DMS 273 (cell line): Measurements from ENCODE around the gene AURKA.
"Not testable (repeated sequence)": the region's sequence is repeated elsewhere in the genome, so short reads cannot be mapped to it uniquely, and the experiment has no call there.

Source experiments
- DNase-seq: peaks from one replicate; lab custom pipeline; 2025; ENCODE audit not compliant: unreplicated experiment; lab: John Stamatoyannopoulos, UW

Gene AURKA

GRCh38 chr20:56391596-56392131 lies 351 bp downstream of the AURKA start:
- peak; percentile 53 for DNase-seq

- DNase-seq, result no peak
These were observed 978 bp downstream of the AURKA start for GRCh38 chr20:56391037-56391436.

- DNase-seq, result not testable (repeated sequence)
These were observed 1.6 kb downstream of the AURKA start for GRCh38 chr20:56390396-56390795.

- no peak for DNase-seq
These were observed 2.2 kb downstream of the AURKA start for GRCh38 chr20:56389807-56390206.

GRCh38 chr20:56388882-56389281 lies 3.1 kb downstream of the AURKA start:
- no peak for DNase-seq

- DNase-seq, result no peak
These were observed 5.8 kb downstream of the AURKA start for GRCh38 chr20:56386219-56386618.

- DNase-seq, result no peak
These were observed 6.9 kb downstream of the AURKA start for GRCh38 chr20:56385130-56385529.

- DNase-seq, result no peak
These were observed 8.7 kb downstream of the AURKA start for GRCh38 chr20:56383334-56383733.

GRCh38 chr20:56382696-56383095 lies 9.3 kb downstream of the AURKA start:
- no peak for DNase-seq

- DNase-seq, result no peak
These were observed 10.5 kb downstream of the AURKA start for GRCh38 chr20:56381501-56381900.

GRCh38 chr20:56380375-56380774 lies 11.6 kb downstream of the AURKA start:
- no peak for DNase-seq

GRCh38 chr20:56378386-56378785 lies 13.6 kb downstream of the AURKA start:
- no peak for DNase-seq

GRCh38 chr20:56376331-56376730 lies 15.7 kb downstream of the AURKA start:
- DNase-seq, result no peak

GRCh38 chr20:56373942-56374341 lies 18.1 kb downstream of the AURKA start:
- no peak for DNase-seq

- DNase-seq, result no peak
These were observed 19.2 kb downstream of the AURKA start for GRCh38 chr20:56372850-56373249.

- DNase-seq, result no peak
These were observed 20.0 kb downstream of the AURKA start for GRCh38 chr20:56371977-56372376.

GRCh38 chr20:56369179-56369578 lies 22.8 kb downstream of the AURKA start:
- peak; percentile 78 for DNase-seq

- peak; percentile 60 for DNase-seq
These were observed 23.5 kb downstream of the AURKA start for GRCh38 chr20:56368351-56369134.

GRCh38 chr20:56363491-56363890 lies 28.5 kb downstream of the AURKA start:
- no peak for DNase-seq

- DNase-seq, result peak; percentile 49
These were observed 29.1 kb downstream of the AURKA start for GRCh38 chr20:56362833-56363413.

GRCh38 chr20:56361900-56362299 lies 30.1 kb downstream of the AURKA start:
- DNase-seq, result no peak

GRCh38 chr20:56360908-56361205 lies 31.2 kb downstream of the AURKA start:
- DNase-seq, result peak; percentile 71
